ENCODE measurements around the gene PMVK. TPM values are rescaled to one million over a fixed set of nuclear protein-coding genes. Genes with fewer than 3 reads are reported as not detected.

The PMVK gene
- total and polyA plus RNA-seq, 2 of the 8 experiments (the other 6 are each of a cell fraction or from before 2014, with no cell fraction given) = 23.8 to 26.5 TPM

GRCh38 chr1:154967331-154967950 is 30.9 kb upstream of the PMVK start:
- Histone ChIP-seq H3K27me3 (replicated peaks in 1 of 4; ENCODE audit: control insufficient read depth in 3 of 4, extremely low read depth in 1 of 4, insufficient read depth in 3 of 4, low read length in 3 of 4) (no peaks in the 10 kb centered on the region), H4K8ac (ENCODE audit: extremely low read depth, insufficient read depth, low read length) (no peak overlapping the region), H3K36me3 (ENCODE audit: control insufficient read depth in 2 of 4, insufficient read depth in 4 of 4, low read length in 3 of 4) (peaks cover 20 to 51% (median 43%) of the 10 kb centered on the region in 4 experiments), H3K4ac (replicated peaks; ENCODE audit: insufficient read length, low read depth, low read length) (no peak overlapping the region), H2BK15ac (ENCODE audit: low read length) (no peak overlapping the region), H2AK5ac (ENCODE audit: low read depth, low read length) (no peak overlapping the region), H3K79me1 (ENCODE audit: low read depth, low read length) (peaks cover 14% of the 10 kb centered on the region; the same call in 1 of the 2 replicates), H3K14ac (ENCODE audit: insufficient read length) (no peak overlapping the region), H2BK5ac (ENCODE audit: low read depth, low read length) (no peak overlapping the region), H3K4me1 (replicated peaks in 1 of 4; ENCODE audit: control insufficient read depth in 3 of 4, insufficient read depth in 4 of 4, low read length in 3 of 4) (peaks cover 3 to 19% (median 14%) of the 10 kb centered on the region in 4 experiments), H3K56ac (replicated peaks; ENCODE audit: insufficient read length, low read depth, low read length) (no peak overlapping the region), H3K9ac (replicated peaks in 1 of 4; ENCODE audit: extremely low read depth in 1 of 4, low read depth in 3 of 4, low read length in 3 of 4) (no peak overlapping the region), H4K5ac (ENCODE audit: insufficient read length, low read depth, low read length) (no peak overlapping the region), H2BK120ac (replicated peaks; ENCODE audit: low read depth, low read length) (no peak overlapping the region), H3K4me2 (ENCODE audit: insufficient read depth in 1 of 2, low read depth in 2 of 2, low read length in 2 of 2) (no peak overlapping the region), H3K79me2 (ENCODE audit: control insufficient read depth in 1 of 2, insufficient read depth in 2 of 2, low read length in 2 of 2) (peaks cover 6 to 38% of the 10 kb centered on the region in 2 experiments; a peak in 3 of 4 replicates), H4K20me1 (replicated peaks in 1 of 2; ENCODE audit: control insufficient read depth in 1 of 2, insufficient read depth in 2 of 2, low read length in 2 of 2) (peaks cover 9 to 13% of the 10 kb centered on the region in 2 experiments), H2BK20ac (ENCODE audit: low read length) (no peak overlapping the region), H3K9me3 (ENCODE audit: insufficient read depth in 2 of 2, low read depth in 1 of 2, low read length in 1 of 2) (no peaks in the 10 kb centered on the region), H2BK12ac (ENCODE audit: low read depth, low read length) (no peak overlapping the region), H3K27ac (ENCODE audit: low read depth, low read length) (no peak overlapping the region), H3K4me3 (ENCODE audit: extremely low read depth in 1 of 4, insufficient read depth in 2 of 4, low read depth in 3 of 4, low read length in 4 of 4) (no peak overlapping the region), H3K18ac (ENCODE audit: extremely low read depth, low read length) (no peak overlapping the region), H3K23ac (ENCODE audit: insufficient read length) (no peak overlapping the region), H2AFZ (ENCODE audit: low read length) (no peak overlapping the region), H4K91ac (replicated peaks; ENCODE audit: insufficient read length, low read length) (no peak overlapping the region), H3K23me2 (ENCODE audit: low read depth, low read length) (peaks cover 17% of the 10 kb centered on the region)
- no peak for DNase-seq (ENCODE audit: low read depth in 1 of 2, low spot score in 2 of 2)
- no peak for FAIRE-seq
- ChIA-PET POLR2A (ENCODE audit: partially characterized antibody) (interaction anchor here (1.2 to 42.8 kb wide), 4 partner anchors 9 to 39 kb away, joined by 4 to 662 read pairs (median 334); partner anchors contain the start of genes CKS1B, FLAD1, LENEP and PBXIP1), CTCF (ENCODE audit: partially characterized antibody) (interaction anchor here (0.9 to 8.2 kb wide), 6 partner anchors 11 to 101 kb away, joined by 3 to 113 read pairs (median 4); partner anchors contain the start of genes FLAD1, LENEP and PBXIP1)
- WGBS, 2 experiments (ENCODE audit: extremely low coverage in 1 of 2, insufficient coverage in 1 of 2, insufficient read length in 1 of 2, insufficient replicate concordance in 2 of 2, low coverage in 1 of 2, low lambda C conversion rate in 2 of 2, missing lambda C conversion rate in 1 of 2) = 96% methylated on average over 5 of the region's 5 CpGs; no CpG with 5 or more reads in 1 of the 2 experiments
- no peak for TF ChIP-seq SP2 (IDR thresholded peaks at IDR 0.05; ENCODE audit: low read length)
- TF ChIP-seq, protein P1, sequence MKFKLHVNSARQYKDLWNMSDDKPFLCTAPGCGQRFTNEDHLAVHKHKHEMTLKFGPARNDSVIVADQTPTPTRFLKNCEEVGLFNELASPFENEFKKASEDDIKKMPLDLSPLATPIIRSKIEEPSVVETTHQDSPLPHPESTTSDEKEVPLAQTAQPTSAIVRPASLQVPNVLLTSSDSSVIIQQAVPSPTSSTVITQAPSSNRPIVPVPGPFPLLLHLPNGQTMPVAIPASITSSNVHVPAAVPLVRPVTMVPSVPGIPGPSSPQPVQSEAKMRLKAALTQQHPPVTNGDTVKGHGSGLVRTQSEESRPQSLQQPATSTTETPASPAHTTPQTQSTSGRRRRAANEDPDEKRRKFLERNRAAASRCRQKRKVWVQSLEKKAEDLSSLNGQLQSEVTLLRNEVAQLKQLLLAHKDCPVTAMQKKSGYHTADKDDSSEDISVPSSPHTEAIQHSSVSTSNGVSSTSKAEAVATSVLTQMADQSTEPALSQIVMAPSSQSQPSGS (IDR thresholded peaks at IDR 0.05; ENCODE audit: low read length) = no peak
- TF ChIP-seq CREB1 (IDR thresholded peaks at IDR 0.05) = no peak
- no peak for TF ChIP-seq GABPA (IDR thresholded peaks at IDR 0.05; ENCODE audit: borderline replicate concordance, insufficient read depth, low read length)
- TF ChIP-seq, protein P2, sequence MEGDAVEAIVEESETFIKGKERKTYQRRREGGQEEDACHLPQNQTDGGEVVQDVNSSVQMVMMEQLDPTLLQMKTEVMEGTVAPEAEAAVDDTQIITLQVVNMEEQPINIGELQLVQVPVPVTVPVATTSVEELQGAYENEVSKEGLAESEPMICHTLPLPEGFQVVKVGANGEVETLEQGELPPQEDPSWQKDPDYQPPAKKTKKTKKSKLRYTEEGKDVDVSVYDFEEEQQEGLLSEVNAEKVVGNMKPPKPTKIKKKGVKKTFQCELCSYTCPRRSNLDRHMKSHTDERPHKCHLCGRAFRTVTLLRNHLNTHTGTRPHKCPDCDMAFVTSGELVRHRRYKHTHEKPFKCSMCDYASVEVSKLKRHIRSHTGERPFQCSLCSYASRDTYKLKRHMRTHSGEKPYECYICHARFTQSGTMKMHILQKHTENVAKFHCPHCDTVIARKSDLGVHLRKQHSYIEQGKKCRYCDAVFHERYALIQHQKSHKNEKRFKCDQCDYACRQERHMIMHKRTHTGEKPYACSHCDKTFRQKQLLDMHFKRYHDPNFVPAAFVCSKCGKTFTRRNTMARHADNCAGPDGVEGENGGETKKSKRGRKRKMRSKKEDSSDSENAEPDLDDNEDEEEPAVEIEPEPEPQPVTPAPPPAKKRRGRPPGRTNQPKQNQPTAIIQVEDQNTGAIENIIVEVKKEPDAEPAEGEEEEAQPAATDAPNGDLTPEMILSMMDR (IDR thresholded peaks at IDR 0.05; ENCODE audit: control extremely low read depth in 1 of 3, insufficient read depth in 1 of 3, low read depth in 1 of 3, low read length in 3 of 3) = no peak
- TF ChIP-seq SP4 (IDR thresholded peaks at IDR 0.05; ENCODE audit: low read length) = no peak
- no peak for TF ChIP-seq SAP30 (IDR thresholded peaks at IDR 0.05; ENCODE audit: insufficient read depth, insufficient replicate concordance, low read length)
- no peak for TF ChIP-seq KDM4A (IDR thresholded peaks at IDR 0.05; ENCODE audit: low read depth, low read length, severe bottlenecking)

All from H1 (cell line).